ENCODE results near the gene ELMOD3.

The ELMOD3 gene

GRCh38 chr2:85425588-85425987, 71.0 kb downstream of the ELMOD3 start:
- Histone ChIP-seq H3K36me3 (ENCODE audit: control insufficient read depth in 2 of 2, insufficient read depth in 1 of 2, low read length in 2 of 2) (no peaks in the 10 kb centered on the region), H3K27ac (ENCODE audit: extremely low read depth, low read depth, low read length) (no peak overlapping the region), H3K4me3 (ENCODE audit: low read depth, low read length) (no peak overlapping the region), H3K4me1 (ENCODE audit: control insufficient read depth, insufficient read depth, low read length) (no peaks in the 10 kb centered on the region), H3K9me3 (ENCODE audit: control insufficient read depth, insufficient read depth, low read depth, low read length) (no peaks in the 10 kb centered on the region)
- POLR2A ChIA-PET: interaction anchor here (0.7 to 1.5 kb wide), 3 partner anchors 113 to 125 kb away, joined by 4 to 8 read pairs (median 7); partner anchors contain the start of gene MAT2A
- TF ChIP-seq ZNF174 (tag by site-specific recombination; IDR thresholded peaks at IDR 0.05): no peak
- no peak for TF ChIP-seq ZNF140 (tag by site-specific recombination; IDR thresholded peaks at IDR 0.05)
- TF ChIP-seq FEZF1 (tag by site-specific recombination; IDR thresholded peaks at IDR 0.05): no peak
- no peak for TF ChIP-seq ZNF350 (tag by site-specific recombination; IDR thresholded peaks at IDR 0.05)
- no peak for TF ChIP-seq ZNF26 (tag by site-specific recombination; IDR thresholded peaks at IDR 0.05)
- TF ChIP-seq ZBTB44 (tag by site-specific recombination; IDR thresholded peaks at IDR 0.05): no peak
- TF ChIP-seq ZNF266 (tag by site-specific recombination; IDR thresholded peaks at IDR 0.05; ENCODE audit: low read depth): no peak
- no peak for TF ChIP-seq ZNF571 (tag by site-specific recombination; IDR thresholded peaks at IDR 0.05)
- no peak for TF ChIP-seq ZNF292 (tag by site-specific recombination; IDR thresholded peaks at IDR 0.05; ENCODE audit: borderline replicate concordance, low read depth)
- no peak for TF ChIP-seq INSM2 (tag by site-specific recombination; IDR thresholded peaks at IDR 0.05)
- no peak for TF ChIP-seq IKZF3 (tag by site-specific recombination; IDR thresholded peaks at IDR 0.05)
- TF ChIP-seq KLF8 (tag by site-specific recombination; IDR thresholded peaks at IDR 0.05): no peak
- no peak for TF ChIP-seq ZNF529 (tag by site-specific recombination; IDR thresholded peaks at IDR 0.05; ENCODE audit: insufficient replicate concordance)
- no peak for TF ChIP-seq OSR2 (tag by site-specific recombination; IDR thresholded peaks at IDR 0.05)
- no peak for TF ChIP-seq SP2 (tag by site-specific recombination; IDR thresholded peaks at IDR 0.05)
- TF ChIP-seq TRIM28 (IDR thresholded peaks at IDR 0.05; ENCODE audit: borderline replicate concordance, low read length): no peak
- no peak for TF ChIP-seq ZNF169 (tag by site-specific recombination; IDR thresholded peaks at IDR 0.05)
- CTCF ChIA-PET: no interaction called here

- no peak overlapping the region for H3K4me3 ChIP-seq (ENCODE audit: low read depth, low read length)
- ChIA-PET POLR2A (interaction anchor here (4.1 kb wide), 1 partner anchor 112 kb away, joined by 24 read pairs; the partner anchor contains the start of gene MAT2A), CTCF (interaction anchor here (0.7 to 0.8 kb wide), 2 partner anchors 124 to 306 kb away, joined by 3 to 5 read pairs; no protein-coding TSS in a partner anchor)
- no peaks in the 10 kb centered on the region for H3K4me1 ChIP-seq (ENCODE audit: control insufficient read depth, insufficient read depth, low read length)
- no peaks in the 10 kb centered on the region for H3K36me3 ChIP-seq (ENCODE audit: control insufficient read depth in 2 of 2, insufficient read depth in 1 of 2, low read length in 2 of 2)
- no peak overlapping the region for H3K27ac ChIP-seq (ENCODE audit: extremely low read depth, low read depth, low read length)
- H3K9me3 ChIP-seq (ENCODE audit: control insufficient read depth, insufficient read depth, low read depth, low read length): no peaks in the 10 kb centered on the region
- no peak for TF ChIP-seq ZNF549 (tag by site-specific recombination; IDR thresholded peaks at IDR 0.05)
- TF ChIP-seq ZNF114 (tag by site-specific recombination; IDR thresholded peaks at IDR 0.05): no peak
- no peak for TF ChIP-seq ZNF157 (tag by site-specific recombination; IDR thresholded peaks at IDR 0.05)
- TF ChIP-seq AEBP2 (tag by site-specific recombination; IDR thresholded peaks at IDR 0.05; ENCODE audit: borderline replicate concordance): no peak
- TF ChIP-seq PBX3 (CRISPR knock-in tag; IDR thresholded peaks at IDR 0.05): no peak
- no peak for TF ChIP-seq ZNF660 (tag by site-specific recombination; IDR thresholded peaks at IDR 0.05)
- no peak for TF ChIP-seq ZNF791 (tag by site-specific recombination; IDR thresholded peaks at IDR 0.05)
- TF ChIP-seq PRDM1 (tag by site-specific recombination; IDR thresholded peaks at IDR 0.05): no peak
- no peak for TF ChIP-seq ELK4 (IDR thresholded peaks at IDR 0.05; ENCODE audit: borderline replicate concordance, low read depth, low read length)
- TF ChIP-seq ZBTB6 (tag by site-specific recombination; IDR thresholded peaks at IDR 0.05): no peak
Measured at GRCh38 chr2:85427300-85427835, 72.8 kb downstream of the ELMOD3 start.

All from HEK293 (cell line).